ENCODE results near the gene ALOX12. TPM values are rescaled to one million over a fixed set of nuclear protein-coding genes. Genes with fewer than 3 reads are reported as not detected.

ALOX12 gene
- total RNA-seq, 1 donor from 2014 or later, result not detected

- intact Hi-C loops (cut with DNase I), result no loop called here
- no peak for DNase-seq (ENCODE audit: low spot score)
Observed at GRCh38 chr17:7019367-7019766, 23.5 kb downstream of the ALOX12 start.

GRCh38 chr17:7019839-7020519 lies 24.1 kb downstream of the ALOX12 start:
- DNase-seq (ENCODE audit: low spot score), result peak; percentile 70
- intact Hi-C loops (cut with DNase I), result loop anchor here (5.0 kb wide), 1 partner anchor 268 kb away; no protein-coding TSS in a partner anchor

- intact Hi-C loops (cut with DNase I), result loop anchor here (5.0 kb wide), 1 partner anchor 269 kb away; no protein-coding TSS in a partner anchor
- DNase-seq (ENCODE audit: low spot score), result no peak
Observed at GRCh38 chr17:7020894-7021664, 25.2 kb downstream of the ALOX12 start.

- intact Hi-C loops (cut with DNase I), result loop anchor here (5.0 kb wide), 1 partner anchor 270 kb away; no protein-coding TSS in a partner anchor
- DNase-seq (ENCODE audit: low spot score), result peak; percentile 89
Observed at GRCh38 chr17:7021993-7022778, 26.3 kb downstream of the ALOX12 start.

GRCh38 chr17:7022781-7023571 lies 27.1 kb downstream of the ALOX12 start, which contains the start of gene BCL6B:
Gene BCL6B, plus strand, starts transcription at chr17:7023050. Its CDS starts 622 bp downstream, at chr17:7023672.
- peak; percentile 76 for DNase-seq (ENCODE audit: low spot score)
- intact Hi-C loops (cut with DNase I), result loop anchor here (5.0 kb wide), 1 partner anchor 271 kb away; no protein-coding TSS in a partner anchor

- peak; percentile 97 for DNase-seq (ENCODE audit: low spot score)
- intact Hi-C loops (cut with DNase I), result loop anchor here (5.0 kb wide), 1 partner anchor 271 kb away; no protein-coding TSS in a partner anchor
Observed at GRCh38 chr17:7023576-7024401, 27.9 kb downstream of the ALOX12 start.

- intact Hi-C loops (cut with DNase I), result loop anchor here (5.0 kb wide), 1 partner anchor 272 kb away; no protein-coding TSS in a partner anchor
- DNase-seq (ENCODE audit: low spot score), result peak; percentile 75
Observed at GRCh38 chr17:7024402-7024785, 28.5 kb downstream of the ALOX12 start.

GRCh38 chr17:7025245-7025644 lies 29.4 kb downstream of the ALOX12 start:
- no peak for DNase-seq (ENCODE audit: low spot score)
- intact Hi-C loops (cut with DNase I), result no loop called here

- intact Hi-C loops (cut with DNase I), result no loop called here
- no peak for DNase-seq (ENCODE audit: low spot score)
Observed at GRCh38 chr17:7026471-7027115, 30.7 kb downstream of the ALOX12 start.

GRCh38 chr17:7027335-7027734 lies 31.5 kb downstream of the ALOX12 start:
- no peak for DNase-seq (ENCODE audit: low spot score)
- intact Hi-C loops (cut with DNase I), result no loop called here

GRCh38 chr17:7029096-7029495 lies 33.2 kb downstream of the ALOX12 start:
- DNase-seq (ENCODE audit: low spot score), result no peak
- intact Hi-C loops (cut with DNase I), result no loop called here

GRCh38 chr17:7029659-7030058 lies 33.8 kb downstream of the ALOX12 start:
- intact Hi-C loops (cut with DNase I), result no loop called here
- no peak for DNase-seq (ENCODE audit: low spot score)

GRCh38 chr17:7034955-7035590 lies 39.2 kb downstream of the ALOX12 start:
- intact Hi-C loops (cut with DNase I), result no loop called here
- no peak for DNase-seq (ENCODE audit: low spot score)

- intact Hi-C loops (cut with DNase I), result no loop called here
- peak; percentile 98 for DNase-seq (ENCODE audit: low spot score)
Observed at GRCh38 chr17:7035591-7036368, 39.9 kb downstream of the ALOX12 start, which contains the start of gene SLC16A13. Gene SLC16A13, plus strand, starts transcription at chr17:7036015. Its CDS starts 368 bp downstream, at chr17:7036383.

GRCh38 chr17:7038025-7038862 lies 42.4 kb downstream of the ALOX12 start:
- intact Hi-C loops (cut with DNase I), result no loop called here
- DNase-seq (ENCODE audit: low spot score), result no peak
